COLO668 (cell line): Measurements from ENCODE around the gene NUP155.
A peak's percentile ranks its signal among the peaks of the same experiment; 100 is the strongest.
"Not testable (repeated sequence)": the region's sequence is repeated elsewhere in the genome, so short reads cannot be mapped to it uniquely, and the experiment has no call there.

Experiments used
- DNase-seq: peaks from one replicate; lab custom pipeline; 2025; ENCODE audit not compliant: unreplicated experiment; lab: John Stamatoyannopoulos, UW

Gene NUP155

GRCh38 chr5:37283214-37283820 lies 87.6 kb downstream of the NUP155 start:
- DNase-seq: no peak

DNA sequence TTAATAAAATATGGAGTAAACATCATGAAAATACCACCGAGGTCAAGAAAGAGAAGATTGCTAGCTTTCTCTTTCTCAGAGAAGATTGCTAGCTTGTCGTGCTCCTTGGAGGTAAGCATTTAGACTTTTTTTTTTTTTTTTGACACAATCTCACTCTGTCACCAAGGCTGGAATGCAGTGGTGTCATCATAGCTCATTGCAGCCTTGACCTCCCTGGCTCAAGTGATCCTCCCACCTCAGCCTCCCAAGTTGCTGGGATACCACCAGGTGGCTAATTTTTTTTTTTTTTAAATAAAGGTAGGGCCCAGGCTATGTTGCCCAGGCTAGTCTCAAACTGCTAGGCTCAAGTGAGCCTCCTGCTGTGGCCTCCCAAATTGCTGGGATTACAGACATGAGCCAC lies 95.4 kb downstream of the NUP155 start:
- no peak for DNase-seq

- no peak for DNase-seq
Measured at GRCh38 chr5:37272511-37272910, 98.4 kb downstream of the NUP155 start.

DNA sequence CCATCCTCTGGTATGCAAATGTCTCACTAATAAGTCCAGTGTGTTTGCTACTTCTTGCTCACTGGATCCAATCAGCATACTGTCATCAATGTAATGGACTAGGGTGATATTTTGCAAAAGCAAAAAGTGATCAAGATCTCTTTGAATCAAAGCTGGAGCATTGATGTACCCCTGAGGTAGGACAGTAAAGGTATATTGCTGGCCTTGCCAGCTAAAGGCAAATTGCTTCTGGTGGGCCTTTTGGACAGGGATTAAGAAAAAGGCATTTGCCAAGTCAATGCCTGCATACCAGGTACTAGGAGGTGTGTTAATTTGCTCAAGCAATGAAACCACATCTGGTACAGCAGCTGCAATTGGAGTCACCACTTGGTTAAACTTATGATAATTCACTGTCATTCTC lies 102.8 kb downstream of the NUP155 start:
- not testable (repeated sequence) for DNase-seq

DNA sequence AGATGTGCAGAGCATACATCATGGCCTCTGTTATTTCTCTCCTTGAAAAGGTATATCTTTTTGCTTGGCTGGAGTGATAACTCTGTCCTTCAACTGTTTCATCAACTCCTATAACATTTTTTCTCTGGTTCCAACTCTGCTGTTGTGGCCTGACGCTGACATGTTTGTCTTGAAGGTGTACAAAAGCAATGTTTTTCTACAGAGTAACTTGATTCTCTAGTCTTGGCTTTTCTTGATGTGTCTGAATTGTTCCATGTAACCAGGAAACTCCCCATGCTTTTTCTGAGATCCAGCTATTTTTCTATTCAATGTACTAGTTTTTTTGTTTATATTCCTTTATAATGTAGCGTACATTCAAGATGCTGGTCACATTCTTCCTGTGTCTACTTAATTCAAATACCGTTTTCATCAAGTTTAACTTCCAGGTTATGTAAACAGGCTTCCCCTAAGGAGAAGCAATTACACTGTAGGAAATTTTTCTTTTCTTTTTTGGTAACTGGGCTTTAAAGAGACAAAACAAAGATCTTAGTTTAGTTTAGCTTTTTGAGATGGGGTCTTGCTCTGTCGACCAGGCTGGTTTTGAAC lies 115.0 kb downstream of the NUP155 start:
- DNase-seq: no peak

DNA sequence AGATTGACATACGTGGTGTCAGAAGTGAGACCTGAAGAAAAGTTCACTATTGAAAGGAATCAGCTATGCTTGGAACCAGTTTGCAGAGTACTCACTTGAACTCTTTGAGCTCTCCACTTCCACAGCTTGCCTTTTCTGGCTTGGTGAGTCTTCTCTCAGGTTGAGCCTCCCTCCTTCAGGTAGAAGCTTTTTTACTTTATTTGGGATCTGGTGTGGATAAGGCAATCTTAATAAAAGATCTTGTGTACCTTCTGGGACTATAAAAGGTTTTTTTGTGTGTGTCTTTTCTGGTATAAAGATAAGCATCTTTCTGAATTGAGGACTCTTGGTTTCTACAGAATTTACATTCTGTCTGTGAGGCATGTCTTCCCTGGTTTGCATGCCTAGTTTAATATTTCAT lies 116.3 kb downstream of the NUP155 start:
- DNase-seq: no peak

DNA sequence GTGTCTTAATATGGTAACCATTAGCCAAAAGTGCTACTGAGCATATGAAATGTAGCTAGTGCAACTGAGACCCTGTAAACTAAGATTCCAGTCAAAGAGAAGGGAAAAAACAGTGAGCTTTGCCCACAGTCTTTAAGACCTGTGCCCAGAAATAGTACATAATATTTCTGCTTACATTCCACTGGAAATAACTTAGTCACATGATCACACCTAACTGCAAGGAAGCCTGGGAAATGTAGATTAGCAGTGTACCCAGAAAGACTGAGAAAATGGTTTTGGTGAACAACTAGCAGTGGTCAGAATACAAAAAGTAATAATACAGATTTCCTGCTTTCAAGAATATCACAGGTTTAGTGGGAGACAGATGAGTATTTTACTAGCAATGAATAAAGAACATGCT lies 119.2 kb downstream of the NUP155 start:
- no peak for DNase-seq

DNA sequence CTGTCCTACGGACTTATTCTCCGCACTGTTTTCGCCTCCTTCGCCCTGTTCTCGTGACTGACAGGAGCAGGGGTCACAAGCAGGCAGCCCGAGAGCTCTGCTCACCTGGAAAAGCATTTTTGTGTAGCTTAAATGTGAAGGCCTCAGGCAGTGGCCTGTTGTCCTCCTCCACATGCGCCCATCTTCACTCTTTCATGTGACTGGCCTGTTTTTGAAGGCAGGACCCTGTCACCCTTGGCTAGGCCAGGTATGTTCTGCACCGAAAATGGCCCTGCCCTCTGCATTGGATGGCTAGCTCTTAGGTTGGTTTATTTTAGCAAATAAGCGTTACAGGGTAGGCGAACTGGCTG lies 121.1 kb downstream of the NUP155 start:
- no peak for DNase-seq

DNA sequence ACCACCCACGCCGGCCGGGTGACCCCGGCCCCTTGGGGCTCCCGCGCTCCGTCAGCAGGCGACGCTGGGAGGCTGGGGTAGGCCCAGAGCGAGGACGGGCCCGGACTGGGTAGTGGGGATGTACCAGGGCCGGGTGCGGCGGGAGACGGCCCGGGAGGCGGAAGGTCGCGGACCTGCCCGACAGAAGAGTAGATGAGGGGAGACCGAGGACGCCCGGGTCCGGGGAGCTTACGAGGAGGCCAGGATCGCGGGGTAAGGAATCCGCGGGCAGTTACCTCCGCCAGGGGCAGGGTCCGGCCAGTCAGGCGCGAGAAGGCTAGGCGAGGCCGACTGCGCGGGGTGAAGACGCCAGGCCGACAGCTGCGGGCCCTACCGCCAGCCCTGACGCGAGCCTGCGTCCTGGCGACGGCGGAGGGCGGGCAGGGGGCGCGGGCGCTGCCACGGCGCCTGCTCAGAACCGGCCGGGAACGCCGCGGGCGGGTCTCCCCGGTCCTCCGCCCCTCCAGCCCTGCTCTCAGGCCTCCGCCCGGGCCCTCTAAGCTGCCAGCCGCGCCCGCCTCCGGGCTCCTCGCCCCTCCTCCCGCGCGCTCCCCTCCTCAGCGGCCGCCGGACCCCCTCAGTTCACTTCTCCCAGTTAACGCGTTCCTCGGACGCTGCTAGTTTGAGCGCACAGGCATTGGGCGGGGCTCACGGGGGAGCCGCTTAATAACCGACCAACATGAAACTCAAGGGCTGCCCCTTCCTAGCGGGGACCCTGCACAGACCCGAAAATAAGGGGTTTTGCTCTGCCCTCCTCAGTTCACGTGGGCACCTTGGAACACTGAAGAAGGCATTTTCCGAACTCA lies 121.7 kb downstream of the NUP155 start, which contains the start of gene CPLANE1:
Gene CPLANE1, minus strand, starts transcription at position 407 of the 845 bp plus-strand sequence. CDS start 1,678 bp downstream, outside the sequence.
- peak; percentile 76 for DNase-seq

GRCh38 chr5:37248421-37248969 lies 122.4 kb downstream of the NUP155 start:
- no peak for DNase-seq

DNA sequence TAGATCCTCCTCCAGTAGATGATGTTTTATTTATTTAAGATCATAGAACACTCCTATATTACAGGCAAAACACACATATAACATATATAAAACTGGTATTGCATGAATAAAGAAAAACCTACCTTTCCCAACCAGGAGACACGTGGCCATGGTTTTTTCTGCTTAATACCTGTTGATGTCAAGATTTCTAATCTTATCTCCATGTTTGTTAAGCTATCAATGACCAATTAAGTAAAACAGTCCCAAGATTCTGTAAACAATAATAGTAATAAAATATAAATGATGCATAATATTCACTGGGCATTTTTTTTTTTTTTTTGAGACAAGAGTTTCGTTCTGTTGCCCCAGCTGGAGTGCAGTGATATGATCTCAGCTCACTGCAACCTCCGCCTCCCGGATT lies 123.4 kb downstream of the NUP155 start:
- DNase-seq: no peak

- DNase-seq: no peak
Measured at GRCh38 chr5:37247036-37247435, 123.9 kb downstream of the NUP155 start.
